ENCODE results near the gene HK2.
"Not testable (repeated sequence)": the region's sequence is repeated elsewhere in the genome, so short reads cannot be mapped to it uniquely, and the experiment has no call there.

Gene HK2

GRCh38 chr2:74900225-74900624 lies 66.3 kb downstream of the HK2 start:
- not testable (repeated sequence) for H3K4me3 Mint-ChIP-seq; H3K27ac Mint-ChIP-seq; H3K4me1 Mint-ChIP-seq; DNase-seq (ENCODE audit: low spot score in 2 of 2); H3K27me3 Mint-ChIP-seq; H3K9me3 Mint-ChIP-seq; ATAC-seq (ENCODE audit: low read depth)
- H3K36me3 Mint-ChIP-seq, result peaks cover 12% of the 10 kb centered on the region

GRCh38 chr2:74902281-74902860 lies 68.4 kb downstream of the HK2 start:
- H3K36me3 Mint-ChIP-seq, result peaks cover 5% of the 10 kb centered on the region

GRCh38 chr2:74906395-74906794 lies 72.5 kb downstream of the HK2 start:
- no peak for ATAC-seq (ENCODE audit: low read depth)
- no peak overlapping the region for H3K27ac Mint-ChIP-seq
- H3K4me3 Mint-ChIP-seq, result no peak overlapping the region
- H3K27me3 Mint-ChIP-seq, result peaks cover 10% of the 10 kb centered on the region
- peaks cover 2% of the 10 kb centered on the region for H3K36me3 Mint-ChIP-seq
- DNase-seq (ENCODE audit: low spot score in 2 of 2), result no peak
- no peaks in the 10 kb centered on the region for H3K9me3 Mint-ChIP-seq
- H3K4me1 Mint-ChIP-seq, result no peaks in the 10 kb centered on the region

More at GRCh38 chr2:74902281-74902860, 68.4 kb downstream of the HK2 start:
- H3K4me1 Mint-ChIP-seq, result no peaks in the 10 kb centered on the region
- DNase-seq (ENCODE audit: low spot score in 2 of 2), result no peak
- ATAC-seq (ENCODE audit: low read depth), result no peak
- H3K27ac Mint-ChIP-seq, result no peak overlapping the region
- peaks cover 3% of the 10 kb centered on the region for H3K27me3 Mint-ChIP-seq
- peaks cover 1% of the 10 kb centered on the region for H3K9me3 Mint-ChIP-seq
- H3K4me3 Mint-ChIP-seq, result no peak overlapping the region

- H3K9me3 Mint-ChIP-seq; DNase-seq (ENCODE audit: low spot score in 2 of 2); H3K36me3 Mint-ChIP-seq; ATAC-seq (ENCODE audit: low read depth); H3K4me3 Mint-ChIP-seq; H3K27ac Mint-ChIP-seq; H3K4me1 Mint-ChIP-seq: not testable (repeated sequence)
- H3K27me3 Mint-ChIP-seq, result peaks cover 11% of the 10 kb centered on the region
These were observed 73.6 kb downstream of the HK2 start for GRCh38 chr2:74907560-74907959.

- Mint-ChIP-seq H3K4me1 (no peaks in the 10 kb centered on the region), H3K4me3 (no peak overlapping the region), H3K27me3 (peaks cover 17% of the 10 kb centered on the region), H3K36me3 (peaks cover 2% of the 10 kb centered on the region), H3K27ac (no peak overlapping the region), H3K9me3 (no peaks in the 10 kb centered on the region)
- DNase-seq (ENCODE audit: low spot score in 2 of 2) (no peak), ATAC-seq (ENCODE audit: low read depth) (no peak)
These were observed 75.0 kb downstream of the HK2 start for GRCh38 chr2:74908748-74909444.

GRCh38 chr2:74910245-74910644 lies 76.3 kb downstream of the HK2 start:
- Mint-ChIP-seq H3K9me3 (no peaks in the 10 kb centered on the region), H3K36me3 (peaks cover 2% of the 10 kb centered on the region), H3K27me3 (peaks cover 25% of the 10 kb centered on the region), H3K4me1 (no peaks in the 10 kb centered on the region), H3K27ac (no peak overlapping the region), H3K4me3 (no peak overlapping the region)
- DNase-seq (ENCODE audit: low spot score in 2 of 2), result no peak
- no peak for ATAC-seq (ENCODE audit: low read depth)

GRCh38 chr2:74911061-74911460 lies 77.1 kb downstream of the HK2 start:
- Mint-ChIP-seq H3K27me3 (peaks cover 25% of the 10 kb centered on the region), H3K4me1 (no peaks in the 10 kb centered on the region)

GRCh38 chr2:74915743-74916142 lies 81.8 kb downstream of the HK2 start:
- Mint-ChIP-seq H3K4me1 (peaks cover 2% of the 10 kb centered on the region), H3K27me3 (peaks cover 26% of the 10 kb centered on the region), H3K4me3 (no peak overlapping the region), H3K9me3 (no peaks in the 10 kb centered on the region), H3K36me3 (no peaks in the 10 kb centered on the region), H3K27ac (no peak overlapping the region)
- ATAC-seq (ENCODE audit: low read depth) (no peak), DNase-seq (ENCODE audit: low spot score in 2 of 2) (no peak)

More at GRCh38 chr2:74911061-74911460, 77.1 kb downstream of the HK2 start:
- Mint-ChIP-seq H3K9me3 (no peaks in the 10 kb centered on the region), H3K4me3 (no peak overlapping the region), H3K36me3 (peaks cover 2% of the 10 kb centered on the region), H3K27ac (no peak overlapping the region)
- DNase-seq (ENCODE audit: low spot score in 2 of 2) (no peak), ATAC-seq (ENCODE audit: low read depth) (no peak)

GRCh38 chr2:74916394-74916793 lies 82.5 kb downstream of the HK2 start:
- no peaks in the 10 kb centered on the region for H3K9me3 Mint-ChIP-seq

GRCh38 chr2:74917702-74918619 lies 84.0 kb downstream of the HK2 start:
- Mint-ChIP-seq H3K4me1 (peaks cover 4% of the 10 kb centered on the region), H3K4me3 (no peak overlapping the region), H3K9me3 (no peaks in the 10 kb centered on the region), H3K36me3 (no peaks in the 10 kb centered on the region), H3K27ac (no peak overlapping the region), H3K27me3 (peaks cover 23% of the 10 kb centered on the region)
- ATAC-seq (ENCODE audit: low read depth) (no peak), DNase-seq (ENCODE audit: low spot score in 2 of 2) (no peak)

More at GRCh38 chr2:74916394-74916793, 82.5 kb downstream of the HK2 start:
- Mint-ChIP-seq H3K27ac (no peak overlapping the region), H3K36me3 (no peaks in the 10 kb centered on the region), H3K27me3 (peaks cover 26% of the 10 kb centered on the region), H3K4me1 (peaks cover 2% of the 10 kb centered on the region), H3K4me3 (no peak overlapping the region)
- ATAC-seq (ENCODE audit: low read depth) (no peak), DNase-seq (ENCODE audit: low spot score in 2 of 2) (no peak)

- DNase-seq (ENCODE audit: low spot score in 2 of 2) (peak; percentile 76 to 82), ATAC-seq (ENCODE audit: low read depth) (peak; percentile 90)
- no peaks in the 10 kb centered on the region for H3K36me3 Mint-ChIP-seq
- H3K9me3 Mint-ChIP-seq, result no peaks in the 10 kb centered on the region
- H3K4me1 Mint-ChIP-seq, result peaks cover 5% of the 10 kb centered on the region
- no peak overlapping the region for H3K27ac Mint-ChIP-seq
- H3K27me3 Mint-ChIP-seq, result peaks cover 11% of the 10 kb centered on the region
- H3K4me3 Mint-ChIP-seq, result peak overlapping the region; percentile 18
These were observed 85.9 kb downstream of the HK2 start for GRCh38 chr2:74919827-74920226.

- peaks cover 5% of the 10 kb centered on the region for H3K4me1 Mint-ChIP-seq
- ATAC-seq (ENCODE audit: low read depth), result no peak
- peaks cover 9% of the 10 kb centered on the region for H3K27me3 Mint-ChIP-seq
- H3K36me3 Mint-ChIP-seq, result no peaks in the 10 kb centered on the region
- no peaks in the 10 kb centered on the region for H3K9me3 Mint-ChIP-seq
- no peak overlapping the region for H3K4me3 Mint-ChIP-seq
- H3K27ac Mint-ChIP-seq, result no peak overlapping the region
- no peak for DNase-seq (ENCODE audit: low spot score in 2 of 2)
These were observed 87.4 kb downstream of the HK2 start for GRCh38 chr2:74921236-74921736.

- no peak overlapping the region for H3K4me3 Mint-ChIP-seq
- ATAC-seq (ENCODE audit: low read depth) (no peak), DNase-seq (ENCODE audit: low spot score in 2 of 2) (no peak)
- peaks cover 5% of the 10 kb centered on the region for H3K4me1 Mint-ChIP-seq
- peaks cover 4% of the 10 kb centered on the region for H3K27me3 Mint-ChIP-seq
- peaks cover 3% of the 10 kb centered on the region for H3K36me3 Mint-ChIP-seq
- H3K9me3 Mint-ChIP-seq, result no peaks in the 10 kb centered on the region
- no peak overlapping the region for H3K27ac Mint-ChIP-seq
These were observed 88.8 kb downstream of the HK2 start for GRCh38 chr2:74922592-74923227.

Measured in memory B cell (primary cell).